HG03108 (cell line): ENCODE data around the gene CNIH4.
A peak's percentile ranks its signal among the peaks of the same experiment; 100 is the strongest.
"Not testable (repeated sequence)": the region's sequence is repeated elsewhere in the genome, so short reads cannot be mapped to it uniquely, and the experiment has no call there.

Experiments used
- ATAC-seq: cut with Tn5 transposase; IDR thresholded peaks from one replicate; pipeline ENCODE4 v1.9.1; 2021; ENCODE audit warnings: moderate library complexity; ENCODE audit not compliant: unreplicated experiment

The CNIH4 gene

DNA sequence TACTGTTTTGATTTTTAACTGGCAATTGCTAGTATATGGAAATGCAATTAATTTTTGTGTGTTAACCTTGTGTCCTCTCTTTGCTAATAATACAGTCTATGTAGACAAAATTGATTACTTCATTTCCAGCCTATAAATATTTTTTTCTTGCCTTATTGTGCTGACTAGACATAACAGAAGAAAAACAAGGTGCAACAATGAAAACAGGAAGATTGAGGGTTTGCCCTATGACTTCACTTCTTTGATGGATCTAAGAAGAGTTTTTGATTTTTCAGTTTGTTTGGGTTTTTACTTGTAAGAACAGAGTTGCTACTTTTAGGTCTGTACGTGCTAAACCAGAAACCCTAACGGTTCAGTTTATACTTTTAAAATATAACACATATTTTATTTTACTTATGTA, 8.5 kb upstream of the CNIH4 start:
- ATAC-seq = no peak

DNA sequence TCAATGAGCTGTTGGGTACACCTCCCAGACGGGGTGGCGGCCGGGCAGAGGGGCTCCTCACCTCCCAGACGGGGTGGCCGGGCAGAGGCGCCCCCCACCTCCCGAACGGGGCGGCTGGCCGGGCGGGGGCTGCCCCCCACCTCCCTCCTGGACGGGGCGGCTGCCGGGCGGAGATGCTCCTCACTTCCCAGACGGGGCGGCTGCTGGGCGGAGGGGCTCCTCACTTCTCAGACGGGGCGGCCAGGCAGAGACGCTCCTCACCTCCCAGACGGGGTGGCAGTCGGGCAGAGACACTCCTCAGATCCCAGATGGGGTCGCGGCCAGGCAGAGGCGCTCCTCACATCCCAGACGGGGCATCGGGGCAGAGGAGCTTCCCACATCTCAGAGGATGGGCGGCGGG, 7.0 kb upstream of the CNIH4 start:
- not testable (repeated sequence) for ATAC-seq

DNA sequence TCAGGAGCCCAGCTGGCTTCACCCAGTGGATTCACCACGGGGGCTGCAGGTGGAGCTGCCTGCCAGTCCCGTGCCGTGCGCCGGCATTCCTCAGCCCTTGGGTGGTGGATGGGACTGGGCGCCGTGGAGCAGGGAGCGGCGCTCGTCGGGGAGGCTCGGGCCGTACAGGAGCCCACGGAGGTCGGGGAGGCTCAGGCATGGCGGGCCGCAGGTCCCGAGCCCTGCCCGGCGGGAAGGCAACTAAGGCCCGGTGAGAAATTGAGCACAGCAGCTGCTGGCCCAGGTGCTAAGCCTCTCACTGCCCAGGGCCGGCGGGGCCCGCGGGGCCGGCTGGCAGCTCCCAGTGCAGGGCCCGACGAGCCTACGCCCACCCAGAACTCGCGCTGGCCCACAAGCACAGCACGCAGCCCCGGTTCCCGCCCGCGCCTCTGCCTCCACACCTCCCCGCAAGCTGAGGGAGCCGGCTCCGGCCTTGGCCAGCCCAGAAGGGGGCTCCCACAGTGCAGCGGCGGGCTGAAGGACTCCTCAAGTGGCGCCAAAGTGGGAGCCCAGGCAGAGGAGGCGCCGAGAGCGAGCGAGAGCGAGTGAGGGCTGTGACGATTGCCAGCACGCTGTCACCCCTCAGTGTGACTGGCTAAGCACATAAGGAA, 4.1 kb upstream of the CNIH4 start:
- not testable (repeated sequence) for ATAC-seq

DNA sequence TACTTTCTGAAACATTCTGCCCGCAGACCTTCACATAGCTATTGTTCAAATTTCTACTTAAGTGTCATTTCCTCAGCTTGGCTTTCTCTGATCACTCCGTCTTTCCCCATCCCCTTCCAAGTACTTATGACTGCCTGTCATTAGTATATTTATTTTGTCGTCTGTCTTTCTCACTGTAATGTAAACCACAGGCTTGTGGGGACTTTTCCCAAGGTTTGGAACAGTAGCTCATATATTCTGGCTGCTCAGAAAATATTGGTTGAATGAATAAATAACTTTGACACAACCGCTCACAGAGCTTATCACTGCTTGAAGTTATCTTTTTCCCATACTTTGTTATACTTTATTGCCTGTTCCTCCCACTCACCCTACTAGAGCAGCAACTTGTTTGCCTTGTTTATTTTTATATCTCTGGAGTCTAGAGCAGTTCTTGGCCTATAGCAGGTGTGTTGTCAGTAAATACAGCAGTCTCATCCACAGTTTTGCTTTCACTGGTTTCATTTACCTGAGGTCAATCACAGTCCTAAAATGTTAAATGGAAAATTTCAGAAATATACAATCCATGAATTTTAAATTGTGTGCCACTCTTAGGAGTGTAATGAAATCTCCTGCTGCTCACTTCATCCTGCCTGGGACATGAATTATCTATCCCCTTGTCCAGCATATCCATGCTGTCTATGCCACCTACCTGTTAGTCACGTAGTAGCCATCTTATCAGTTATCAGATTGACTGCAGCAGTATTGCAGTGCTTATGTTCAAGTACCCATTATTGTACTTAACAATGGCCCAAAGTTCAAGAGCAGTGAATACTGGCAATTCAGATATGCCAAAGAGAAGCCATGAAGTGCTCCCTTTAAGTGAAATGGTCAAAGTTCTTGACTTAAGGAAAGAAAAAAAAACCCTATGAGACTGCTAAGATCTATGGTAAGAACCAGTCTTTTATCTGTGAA, 2.4 kb upstream of the CNIH4 start:
- ATAC-seq = no peak

DNA sequence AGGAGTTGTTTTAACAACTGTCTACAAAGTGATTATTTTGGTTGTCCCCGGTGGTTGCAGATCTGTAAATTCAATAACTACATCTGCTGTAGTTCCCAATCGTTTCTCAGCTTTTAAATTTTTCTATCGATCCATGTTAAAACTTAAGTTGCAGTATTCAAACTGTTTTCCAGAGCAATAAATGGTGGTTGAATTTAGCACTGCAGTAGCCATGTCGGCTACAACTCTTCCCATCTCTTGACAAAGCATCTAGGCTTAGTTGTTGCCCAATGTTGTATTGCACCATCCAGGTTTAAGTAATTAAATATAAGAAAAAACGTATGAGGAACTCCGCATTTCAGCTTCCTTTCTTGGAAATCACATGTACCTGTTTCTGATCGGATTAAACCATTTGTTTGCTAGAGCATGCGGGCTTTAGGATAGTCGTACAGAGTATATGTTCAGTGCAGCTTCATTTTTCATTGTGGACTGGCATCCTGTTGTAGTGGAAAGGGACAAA, 996 bp downstream of the CNIH4 start:
- ATAC-seq = no peak

DNA sequence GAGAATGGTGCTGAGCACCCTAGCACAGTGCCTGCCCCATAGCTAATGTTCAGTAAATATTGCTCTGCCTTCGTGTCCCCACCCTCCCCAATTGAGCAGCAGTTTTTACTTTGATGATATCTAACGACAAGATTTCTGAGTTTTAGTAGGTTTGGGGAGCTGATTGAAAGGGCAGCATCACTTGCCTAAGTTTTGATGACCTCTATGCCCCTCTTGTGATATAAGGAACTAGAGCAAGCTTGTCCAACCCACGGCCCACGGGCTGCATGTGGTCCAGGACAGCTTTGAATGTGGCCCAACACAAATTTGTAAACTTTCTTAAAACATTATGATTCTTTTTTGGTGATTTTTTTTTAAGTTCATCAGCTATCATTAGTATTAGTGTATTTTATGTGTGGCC, 1.6 kb downstream of the CNIH4 start:
- no peak for ATAC-seq

DNA sequence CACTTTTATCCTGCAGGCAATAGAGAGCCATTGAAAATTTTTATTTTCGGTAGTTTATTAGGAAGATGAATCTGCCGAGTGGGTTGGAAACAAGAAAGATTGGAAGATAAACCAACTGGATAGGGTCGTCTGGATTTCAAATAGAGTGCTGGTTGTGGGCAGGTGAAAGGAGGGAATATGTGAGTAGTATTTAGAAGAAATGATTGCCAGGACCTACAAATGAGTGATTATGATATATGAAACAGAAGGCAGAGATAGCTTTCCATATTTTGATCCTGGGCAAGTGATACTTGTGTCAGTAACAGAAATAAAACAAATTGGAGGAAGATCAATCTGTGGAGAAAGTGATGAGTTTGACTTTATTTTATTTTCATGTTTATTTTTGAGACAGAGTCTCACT, 2.5 kb downstream of the CNIH4 start:
- no peak for ATAC-seq

DNA sequence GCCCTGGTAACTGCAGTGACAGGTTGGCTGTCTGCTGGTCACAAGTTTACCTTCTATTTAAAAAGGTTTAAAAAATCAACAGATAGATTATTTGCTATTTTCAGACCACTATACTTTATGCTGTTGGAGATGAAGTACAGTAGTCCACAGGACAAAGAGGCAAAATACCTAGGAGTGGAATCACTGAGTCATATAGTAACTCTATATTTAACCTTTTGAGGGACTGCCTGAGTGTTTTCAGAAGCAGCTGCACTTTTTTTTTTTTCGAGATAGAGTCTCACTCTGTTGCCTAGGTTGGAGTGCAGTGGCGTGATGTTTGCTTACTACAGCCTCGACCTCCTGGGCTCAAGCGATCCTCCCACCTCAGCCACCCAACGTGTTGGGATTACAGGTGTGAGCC, 11.7 kb downstream of the CNIH4 start:
- peak; percentile 87 for ATAC-seq

DNA sequence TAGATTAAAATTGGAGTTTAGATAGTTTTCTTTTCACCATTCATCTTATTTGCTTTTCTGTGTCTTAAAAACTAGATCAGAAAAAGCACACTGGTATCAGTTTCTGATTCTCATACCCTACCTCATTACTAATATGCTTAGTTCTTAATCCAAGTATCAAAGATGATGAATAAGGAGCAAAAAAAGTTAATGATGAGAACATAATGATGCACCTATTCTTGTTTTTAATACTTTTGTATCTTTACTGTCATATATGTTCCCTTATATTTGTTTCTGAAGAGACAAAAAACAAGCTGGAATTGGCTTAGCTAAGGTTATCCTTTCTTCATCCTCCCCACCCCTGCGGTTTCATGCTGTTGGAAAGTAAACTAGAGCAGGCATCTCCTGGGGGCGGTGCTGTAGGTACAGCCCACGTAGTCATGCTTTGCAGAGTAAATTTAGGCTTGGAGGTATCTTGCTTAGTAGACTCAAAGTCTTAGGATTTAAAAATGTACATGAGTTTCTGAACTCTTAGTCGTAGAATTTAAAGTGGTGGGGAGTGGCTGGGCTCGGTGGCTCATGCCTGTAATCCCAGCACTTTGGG, 16.4 kb downstream of the CNIH4 start:
- ATAC-seq = no peak

DNA sequence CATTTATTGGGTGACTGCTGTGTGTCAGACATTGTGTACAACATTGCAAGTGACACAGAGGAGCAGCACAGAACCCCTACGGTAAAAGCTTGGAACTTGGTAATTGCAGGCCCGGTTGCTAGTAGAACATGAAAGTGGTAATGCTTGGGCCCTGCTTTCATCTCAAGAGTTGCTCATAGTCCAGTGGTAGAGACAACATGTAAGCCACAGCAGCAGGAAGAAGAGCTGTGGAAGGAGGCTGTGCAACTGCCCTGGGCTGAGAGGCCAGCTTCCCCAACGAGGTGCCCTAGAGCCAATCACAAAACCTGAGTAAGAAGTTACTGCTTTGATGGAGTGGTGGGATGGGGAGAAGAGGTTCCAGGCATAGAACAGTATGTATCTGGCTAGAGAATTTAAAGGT, 18.4 kb downstream of the CNIH4 start:
- ATAC-seq = no peak

DNA sequence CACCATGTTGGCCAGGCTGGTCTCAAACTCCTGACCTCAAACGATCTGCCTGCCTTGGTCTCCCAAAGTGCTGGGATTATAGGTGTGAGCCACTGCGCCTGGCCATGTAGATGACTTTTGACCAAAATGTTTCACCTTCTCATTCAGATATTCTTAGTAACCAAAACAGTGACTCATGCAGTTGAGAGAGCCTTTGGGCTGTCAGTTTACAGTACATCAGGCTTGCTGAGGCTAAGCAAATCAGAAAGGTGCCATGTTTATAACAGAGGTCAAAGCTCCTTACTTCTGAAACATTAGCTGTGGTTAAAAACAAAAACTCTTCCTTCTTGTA, 21.0 kb downstream of the CNIH4 start:
- ATAC-seq = peak; percentile 52

DNA sequence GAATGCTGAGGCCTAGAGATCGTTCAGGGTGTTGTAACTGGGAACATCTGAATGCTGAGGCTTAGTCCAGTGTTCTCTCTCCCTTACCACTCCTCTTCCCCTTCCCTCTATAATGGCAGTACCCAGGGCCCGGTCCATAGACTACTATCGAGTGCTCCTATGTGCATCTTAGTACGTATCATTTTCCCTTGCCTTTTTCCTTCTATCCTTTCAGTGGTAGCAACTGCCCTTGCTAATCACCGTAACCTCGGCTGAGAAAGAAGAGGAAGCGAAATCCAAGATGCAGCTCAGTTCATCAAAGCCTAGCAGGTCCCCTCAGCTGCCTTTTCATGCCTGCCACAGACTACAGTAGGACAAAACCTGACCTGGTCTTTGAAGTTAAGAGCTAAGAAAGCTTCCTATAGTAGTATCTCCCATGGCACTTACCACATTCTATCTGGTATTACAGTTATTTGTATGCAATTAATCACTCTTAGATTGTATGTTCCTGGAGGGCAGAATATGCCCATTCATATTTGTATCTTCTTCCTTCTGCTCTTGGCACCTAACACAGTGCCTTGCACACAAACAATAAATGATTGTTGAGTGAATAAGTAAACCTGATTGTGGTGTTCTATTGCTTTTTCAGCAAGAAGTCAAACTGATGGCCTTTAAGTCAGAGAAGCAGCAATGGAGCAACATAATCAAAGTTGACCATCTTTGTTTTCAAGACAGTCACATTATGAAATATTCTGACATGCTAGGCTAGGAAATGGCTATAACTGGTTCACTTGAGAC, 22.4 kb downstream of the CNIH4 start:
- peak; percentile 44 for ATAC-seq

DNA sequence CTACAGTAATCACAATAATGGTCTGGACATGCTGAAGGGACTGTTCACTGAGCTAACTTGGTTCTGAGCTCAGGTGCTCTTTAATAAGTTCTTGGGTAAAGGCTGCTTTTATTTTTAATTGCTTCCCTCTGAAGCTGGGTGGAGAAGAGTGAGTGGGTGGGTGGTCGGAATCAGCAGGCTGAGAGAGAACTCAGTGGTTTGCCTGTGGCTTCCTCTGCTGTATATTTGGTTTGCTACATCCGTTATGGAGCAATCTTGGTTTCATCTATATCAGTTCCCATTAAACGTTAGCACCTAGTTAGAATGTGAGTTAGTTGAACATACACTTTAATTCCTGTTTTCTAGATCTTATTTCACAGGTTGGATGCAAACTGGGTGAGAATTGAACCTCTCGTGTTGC, 23.3 kb downstream of the CNIH4 start:
- peak; percentile 67 for ATAC-seq

DNA sequence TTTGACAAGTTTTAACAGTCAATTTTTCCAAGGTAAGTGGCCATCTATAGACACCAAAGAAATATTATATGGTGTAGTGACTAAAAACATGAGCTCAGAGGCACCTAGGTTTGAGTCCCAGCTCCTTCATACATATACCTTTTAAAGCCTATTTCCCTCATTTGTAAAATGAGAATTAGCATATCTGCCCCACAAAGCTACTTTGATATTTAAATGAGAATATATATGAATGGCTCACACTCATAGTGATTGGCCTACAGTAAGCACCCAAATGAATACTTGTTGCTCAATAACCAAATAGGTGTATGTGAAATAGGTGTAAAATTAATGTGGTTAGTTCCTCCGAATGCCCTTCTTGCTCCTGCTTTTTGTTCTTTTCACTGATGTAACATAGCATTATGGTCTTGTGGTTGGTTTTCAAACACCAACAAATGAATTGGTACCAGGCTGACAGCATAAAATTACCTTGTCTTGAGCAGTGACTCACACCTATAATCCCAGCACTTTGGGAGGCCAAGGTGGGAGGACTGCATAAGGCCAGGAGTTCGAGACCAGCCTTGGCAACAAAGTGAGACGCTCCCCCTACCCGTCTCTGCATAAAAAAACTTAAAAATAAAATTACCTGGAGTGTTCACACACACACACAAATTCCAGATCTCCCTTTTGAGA, 25.3 kb downstream of the CNIH4 start:
- ATAC-seq = no peak

DNA sequence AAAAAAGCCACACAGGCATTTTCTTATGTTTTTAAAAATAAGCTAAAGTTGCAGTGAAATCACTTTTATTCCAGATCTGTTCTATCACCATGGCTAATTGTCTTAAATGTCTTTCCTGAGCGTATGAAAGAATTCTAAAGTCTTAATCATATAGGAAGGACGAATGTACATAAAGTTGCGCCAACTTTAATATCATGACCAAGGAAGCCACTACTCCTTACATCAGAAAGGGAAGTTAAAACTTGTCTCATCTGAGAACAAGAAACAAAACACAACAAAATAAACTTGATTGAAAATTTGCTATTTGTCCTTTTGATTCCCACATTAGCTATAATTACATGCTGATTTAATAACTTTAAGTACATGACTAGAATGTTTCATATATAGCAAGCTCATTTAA, 26.5 kb downstream of the CNIH4 start:
- ATAC-seq = no peak

DNA sequence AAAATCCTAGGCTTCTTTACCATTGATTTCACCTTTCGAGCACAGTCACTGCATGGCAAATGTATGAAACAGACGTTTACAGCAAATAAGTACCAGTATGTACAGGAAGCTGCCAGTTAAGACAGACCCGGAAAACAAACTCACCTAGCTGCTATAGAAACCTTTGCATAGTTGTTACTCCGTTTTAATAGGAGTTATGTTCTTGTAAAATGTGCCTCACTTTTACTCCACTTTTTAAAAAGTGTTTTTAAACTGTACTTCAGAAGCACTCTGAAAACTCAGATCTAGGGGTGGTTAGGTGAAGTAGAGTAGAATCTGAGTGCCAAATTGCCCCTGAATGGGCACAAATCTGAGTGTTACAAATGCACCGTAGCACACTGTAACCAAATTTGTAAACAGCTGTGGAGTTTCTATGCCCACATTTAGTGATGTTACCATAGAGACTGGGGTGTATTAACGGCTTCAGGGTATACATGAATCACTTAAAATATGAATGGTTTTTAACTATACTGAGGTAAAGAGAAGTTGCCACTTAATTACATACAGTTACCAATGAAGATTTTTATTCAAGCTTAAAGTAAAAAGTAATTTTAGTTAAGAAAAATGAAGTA, 30.7 kb downstream of the CNIH4 start:
- no peak for ATAC-seq

DNA sequence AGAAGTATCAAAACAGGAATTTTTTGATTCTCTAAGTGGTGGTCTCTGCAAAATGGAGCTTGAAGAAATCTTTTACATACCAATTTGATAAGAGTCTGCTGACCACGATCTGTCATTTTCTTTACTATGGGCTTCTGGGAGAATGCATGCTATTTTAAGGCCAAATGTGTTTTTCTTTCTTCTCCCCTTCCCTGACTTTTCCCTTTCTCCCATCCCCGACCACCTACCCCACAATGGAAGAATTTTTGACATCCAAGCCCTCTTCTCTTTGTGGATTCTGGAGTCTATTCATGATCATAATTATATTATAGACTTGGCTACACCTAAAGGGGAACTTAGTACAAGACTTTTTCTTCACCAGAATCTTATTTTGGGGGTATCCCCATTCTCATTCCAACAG, 31.3 kb downstream of the CNIH4 start:
- ATAC-seq = no peak

DNA sequence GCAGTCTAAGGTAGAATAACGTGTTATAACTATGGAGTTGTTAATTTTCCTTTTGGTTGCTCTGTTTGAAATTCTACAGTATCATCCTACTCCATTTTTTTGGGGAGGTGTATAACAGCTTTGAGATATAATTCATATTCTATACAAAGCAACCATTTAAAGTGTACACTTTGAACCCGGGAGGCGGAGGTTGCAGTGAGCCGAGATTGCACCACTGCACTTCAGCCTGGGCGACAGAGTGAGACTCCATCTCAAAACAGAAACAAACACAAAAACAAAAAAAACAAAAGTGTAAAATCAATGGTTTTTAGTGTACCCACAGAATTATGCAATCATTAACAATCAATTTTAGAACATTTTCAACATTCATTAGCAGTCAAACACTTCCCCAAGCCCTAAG, 33.8 kb downstream of the CNIH4 start:
- no peak for ATAC-seq

DNA sequence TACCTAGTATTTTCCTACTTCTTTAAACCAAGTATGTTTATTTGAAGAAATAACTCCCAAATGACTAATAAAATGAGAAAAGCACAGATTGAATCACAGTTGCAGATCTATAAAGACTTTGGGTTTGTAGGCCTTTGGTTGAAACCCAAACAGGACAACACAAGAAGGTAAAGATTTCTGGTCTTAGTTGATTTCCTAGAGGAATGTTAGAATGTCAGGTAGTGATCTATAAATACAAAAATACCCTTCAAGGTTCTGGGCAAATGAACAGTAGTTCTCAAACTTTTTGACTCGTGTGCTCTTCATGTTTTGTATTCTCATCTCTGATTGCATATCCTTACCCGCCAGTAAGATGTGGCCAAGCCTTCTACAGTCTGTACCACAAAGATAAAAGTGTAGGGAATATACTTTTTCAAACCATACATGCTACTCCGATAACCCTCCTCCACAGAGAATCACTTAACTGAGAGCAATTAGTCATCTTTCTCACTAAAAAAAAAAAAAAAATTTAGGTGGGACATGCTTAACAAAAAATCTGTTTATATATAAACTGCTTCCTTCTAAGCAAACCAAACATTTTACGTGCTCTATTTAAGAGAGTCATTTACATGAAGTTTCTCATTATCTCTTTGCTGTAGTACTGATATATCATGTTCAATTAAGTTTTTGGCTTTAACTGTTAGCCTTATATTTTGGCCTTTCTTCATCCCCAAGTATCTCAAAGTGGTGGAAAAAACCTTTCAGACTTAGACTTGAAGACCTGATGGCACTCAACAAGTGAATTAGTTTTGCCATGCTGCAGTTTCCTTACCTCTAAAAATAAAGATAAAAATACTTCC, 36.0 kb downstream of the CNIH4 start:
- ATAC-seq = no peak
